K562 (cell line): Measurements from ENCODE around the gene GABARAP. TPM values are rescaled to one million over a fixed set of nuclear protein-coding genes. Genes with fewer than 3 reads are reported as not detected.

Experiments used
- BHLHE40 ChIP-seq: IDR thresholded peaks from 2 replicates; pipeline ENCODE4 v1.6.1; 2011; ENCODE audit warnings: low read length, improper control_type of control experiment
- BRF2 ChIP-seq: IDR thresholded peaks from 3 replicates; pipeline ENCODE4 v1.6.1; 2011; ENCODE audit warnings: borderline replicate concordance, mild to moderate bottlenecking; ENCODE audit not compliant: insufficient read length, insufficient read depth
- CBFB ChIP-seq: sonication (generic); formaldehyde crosslinking; IDR thresholded peaks from 2 replicates; pipeline ENCODE4 v1.4.0; 2020; ENCODE audit warnings: mild to moderate bottlenecking, missing genetic modification reagents
- CBX5 ChIP-seq: IDR thresholded peaks from 2 replicates; pipeline ENCODE4 v1.6.1; 2014; ENCODE audit warnings: low read depth, borderline replicate concordance
- CCAR2 ChIP-seq: fragments of 200-400 bp; formaldehyde crosslinking; IDR thresholded peaks from 2 replicates; pipeline ENCODE4 v1.6.1; 2017; ENCODE audit warnings: mild to moderate bottlenecking, low read depth, low read length
- CEBPB ChIP-seq: fragments of 450-650 bp; IDR thresholded peaks from 2 replicates; pipeline ENCODE4 v1.6.1; 2016; ENCODE audit warnings: missing genetic modification characterization, missing compliant biosample characterization
- CEBPG ChIP-seq, 3 experiments: fragments of 200-800 bp in 1 of 3; sonication (Bioruptor generic) in 1 of 3; sonication (generic) in 1 of 3; formaldehyde crosslinking in 1 of 3; IDR thresholded peaks in 2 of 3; conservative IDR thresholded peaks in 1 of 3; 2 replicates each; pipeline versions ENCODE4 v1.6.1 to v1.8.0; 2016 to 2022; ENCODE audit warnings: missing compliant biosample characterization in 2 of 3, missing genetic modification characterization in 2 of 3, mild to moderate bottlenecking in 1 of 3, missing genetic modification reagents in 1 of 3
- HNRNPH1 ChIP-seq: fragments of 200-400 bp; formaldehyde crosslinking; optimal IDR thresholded peaks from 2 replicates; pipeline ENCODE3; 2017; ENCODE audit warnings: low read depth, mild to moderate bottlenecking, low read length, moderate library complexity
- NRF1 ChIP-seq, 2 experiments: fragments of 450-650 bp; IDR thresholded peaks in 1 of 2; conservative IDR thresholded peaks in 1 of 2; 2 replicates each; pipeline ENCODE4 v1.6.1; 2014; ENCODE audit warnings: mild to moderate bottlenecking in 2 of 2
- PTTG1 ChIP-seq: fragments of 450-650 bp; IDR thresholded peaks from 2 replicates; pipeline ENCODE4 v1.6.1; 2016; ENCODE audit warnings: low read depth, mild to moderate bottlenecking, missing genetic modification characterization, missing compliant biosample characterization
- RBM34 ChIP-seq: fragments of 200-400 bp; formaldehyde crosslinking; IDR thresholded peaks from 2 replicates; pipeline ENCODE4 v1.6.1; 2018; ENCODE audit warnings: low read length, borderline replicate concordance; ENCODE audit not compliant: insufficient read depth
- ZEB2 ChIP-seq: fragments of 450-650 bp; IDR thresholded peaks from 2 replicates; pipeline ENCODE4 v1.6.1; 2016
- ZNF212 ChIP-seq: fragments of 450-650 bp; formaldehyde crosslinking; IDR thresholded peaks from 2 replicates; pipeline ENCODE4 v1.4.0; 2020; ENCODE audit warnings: mild to moderate bottlenecking
- ZNF263 ChIP-seq: sonication (generic); formaldehyde crosslinking; IDR thresholded peaks from 2 replicates; pipeline ENCODE4 v1.8.0; 2022; ENCODE audit warnings: mild to moderate bottlenecking, missing genetic modification reagents, borderline replicate concordance
- ZNF511 ChIP-seq: sonication (generic); formaldehyde crosslinking; IDR thresholded peaks from 2 replicates; pipeline ENCODE4 v1.8.0; 2022; ENCODE audit warnings: mild to moderate bottlenecking, missing genetic modification reagents
- ZNF589 ChIP-seq: fragments of 200-800 bp; sonication (Bioruptor generic); IDR thresholded peaks from 2 replicates; pipeline ENCODE4 v1.6.1; 2016; ENCODE audit warnings: low read depth, missing genetic modification characterization, missing compliant biosample characterization
- polyA plus RNA-seq, 8 experiments: library from polyadenylated mRNA; depleted of rRNA in 4 of 8; stranded (reverse) in 5 of 8; unstranded in 3 of 8; fragments of >200 nt; fragmentation: Nextera tagmentation in 2 of 8; fragmentation: Illumina TruSeq in 1 of 8; extraction: Ambion mirVana in 2 of 8; extraction: Trizol in 1 of 8; gene quantifications; 2 replicates each; pipeline versions ENCODE4 v1.2.1 to v1.2.3, GENCODE V29; 2011 to 2014; ENCODE audit warnings: inconsistent platforms in 1 of 8, missing spikeins in 1 of 8
- total RNA-seq, 7 experiments: library from RNA; depleted of rRNA in 6 of 7; stranded (reverse); fragments of >200 nt in 6 of 7; fragmentation: Illumina TruSeq in 2 of 7; extraction: Trizol in 2 of 7; gene quantifications; 2 replicates each; pipeline versions ENCODE4 v1.2.1 to v1.2.3, GENCODE V29; 2011 to 2021; ENCODE audit warnings: low replicate concordance in 1 of 7
- TF ChIP-seq, protein P1 (sequence below): IDR thresholded peaks from 2 replicates; pipeline ENCODE4 v1.6.1; 2012; ENCODE audit warnings: low read depth, low read length, improper control_type of control experiment, borderline replicate concordance
- TF ChIP-seq, protein P2 (sequence below), 2 experiments: fragments of 200-800 bp in 1 of 2; sonication (Bioruptor generic) in 1 of 2; sonication (generic) in 1 of 2; formaldehyde crosslinking in 1 of 2; IDR thresholded peaks in 1 of 2; conservative IDR thresholded peaks in 1 of 2; 2 replicates each; pipeline versions ENCODE4 v1.5.0 to v1.6.1; 2016 to 2020; ENCODE audit warnings: missing compliant biosample characterization in 1 of 2, missing genetic modification characterization in 1 of 2, missing genetic modification reagents in 1 of 2
- TF ChIP-seq, protein P3 (sequence below): fragments of 450-650 bp; IDR thresholded peaks from 2 replicates; pipeline ENCODE4 v1.7.0; 2016; ENCODE audit warnings: borderline replicate concordance

Gene GABARAP
- total and polyA plus RNA-seq, 9 of the 15 experiments (the other 6 are each of a cell fraction or from before 2014, with no cell fraction given), result 47.5 to 373 (median 152) TPM

DNA sequence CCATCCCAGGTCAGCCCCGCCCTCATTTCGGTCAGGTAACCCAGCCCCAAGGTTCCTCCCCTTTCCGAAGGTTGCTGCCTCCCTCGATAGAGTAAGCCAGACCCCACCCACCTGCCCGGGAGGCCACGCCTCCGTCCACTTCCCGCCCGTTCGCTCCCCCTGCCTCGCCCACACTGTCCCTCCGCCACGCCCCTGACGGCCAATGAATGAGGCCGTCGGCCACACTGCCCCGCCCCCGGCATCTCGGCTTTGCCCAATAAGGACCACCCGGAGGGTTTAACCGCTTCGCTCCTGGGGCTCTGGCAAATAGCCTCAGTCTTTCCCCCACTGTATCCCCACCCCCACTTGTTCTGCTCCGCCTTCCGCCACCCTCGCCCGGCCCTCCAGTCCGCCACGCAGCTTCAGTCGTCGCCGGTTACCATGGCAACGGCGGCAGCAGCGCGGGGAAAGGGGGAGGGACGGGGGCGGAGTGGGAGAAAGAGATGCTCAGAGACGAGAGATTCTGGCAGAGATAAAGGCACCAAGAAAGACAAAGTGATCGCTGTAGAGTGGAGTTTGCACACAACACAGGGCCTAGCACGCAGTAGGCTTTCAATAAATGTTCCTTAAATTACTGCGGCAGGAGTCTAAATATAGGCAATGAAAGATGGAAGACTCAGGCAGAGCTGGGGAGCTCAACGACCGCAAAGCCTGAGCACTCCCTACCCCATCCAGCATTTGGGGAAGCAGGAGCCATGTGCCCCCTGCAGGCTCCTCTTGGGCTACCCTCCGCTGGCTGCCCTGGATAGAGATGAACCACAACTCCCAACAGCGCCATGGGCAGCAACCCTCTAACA is 27.7 kb downstream of the GABARAP start (continued):
- TF ChIP-seq, protein P1, sequence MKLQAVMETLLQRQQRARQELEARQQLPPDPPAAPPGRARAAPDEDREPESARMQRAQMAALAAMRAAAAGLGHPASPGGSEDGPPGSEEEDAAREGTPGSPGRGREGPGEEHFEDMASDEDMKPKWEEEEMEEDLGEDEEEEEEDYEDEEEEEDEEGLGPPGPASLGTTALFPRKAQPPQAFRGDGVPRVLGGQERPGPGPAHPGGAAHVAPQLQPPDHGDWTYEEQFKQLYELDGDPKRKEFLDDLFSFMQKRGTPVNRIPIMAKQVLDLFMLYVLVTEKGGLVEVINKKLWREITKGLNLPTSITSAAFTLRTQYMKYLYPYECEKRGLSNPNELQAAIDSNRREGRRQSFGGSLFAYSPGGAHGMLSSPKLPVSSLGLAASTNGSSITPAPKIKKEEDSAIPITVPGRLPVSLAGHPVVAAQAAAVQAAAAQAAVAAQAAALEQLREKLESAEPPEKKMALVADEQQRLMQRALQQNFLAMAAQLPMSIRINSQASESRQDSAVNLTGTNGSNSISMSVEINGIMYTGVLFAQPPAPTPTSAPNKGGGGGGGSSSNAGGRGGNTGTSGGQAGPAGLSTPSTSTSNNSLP, result no peak
- TF ChIP-seq, protein P2, sequence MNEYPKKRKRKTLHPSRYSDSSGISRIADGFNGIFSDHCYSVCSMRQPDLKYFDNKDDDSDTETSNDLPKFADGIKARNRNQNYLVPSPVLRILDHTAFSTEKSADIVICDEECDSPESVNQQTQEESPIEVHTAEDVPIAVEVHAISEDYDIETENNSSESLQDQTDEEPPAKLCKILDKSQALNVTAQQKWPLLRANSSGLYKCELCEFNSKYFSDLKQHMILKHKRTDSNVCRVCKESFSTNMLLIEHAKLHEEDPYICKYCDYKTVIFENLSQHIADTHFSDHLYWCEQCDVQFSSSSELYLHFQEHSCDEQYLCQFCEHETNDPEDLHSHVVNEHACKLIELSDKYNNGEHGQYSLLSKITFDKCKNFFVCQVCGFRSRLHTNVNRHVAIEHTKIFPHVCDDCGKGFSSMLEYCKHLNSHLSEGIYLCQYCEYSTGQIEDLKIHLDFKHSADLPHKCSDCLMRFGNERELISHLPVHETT (CRISPR knock-in tag; conservative IDR thresholded peaks at IDR 0.05 in 1 of 2, IDR thresholded peaks at IDR 0.05 in 1 of 2), result no peak; a peak in 1 of 4 replicates
- TF ChIP-seq, protein P3, sequence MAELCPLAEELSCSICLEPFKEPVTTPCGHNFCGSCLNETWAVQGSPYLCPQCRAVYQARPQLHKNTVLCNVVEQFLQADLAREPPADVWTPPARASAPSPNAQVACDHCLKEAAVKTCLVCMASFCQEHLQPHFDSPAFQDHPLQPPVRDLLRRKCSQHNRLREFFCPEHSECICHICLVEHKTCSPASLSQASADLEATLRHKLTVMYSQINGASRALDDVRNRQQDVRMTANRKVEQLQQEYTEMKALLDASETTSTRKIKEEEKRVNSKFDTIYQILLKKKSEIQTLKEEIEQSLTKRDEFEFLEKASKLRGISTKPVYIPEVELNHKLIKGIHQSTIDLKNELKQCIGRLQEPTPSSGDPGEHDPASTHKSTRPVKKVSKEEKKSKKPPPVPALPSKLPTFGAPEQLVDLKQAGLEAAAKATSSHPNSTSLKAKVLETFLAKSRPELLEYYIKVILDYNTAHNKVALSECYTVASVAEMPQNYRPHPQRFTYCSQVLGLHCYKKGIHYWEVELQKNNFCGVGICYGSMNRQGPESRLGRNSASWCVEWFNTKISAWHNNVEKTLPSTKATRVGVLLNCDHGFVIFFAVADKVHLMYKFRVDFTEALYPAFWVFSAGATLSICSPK, result no peak
- TF ChIP-seq ZNF589 (CRISPR knock-in tag) (no peak), RBM34 (no peak), BHLHE40 (no peak), CEBPG (CRISPR knock-in tag; IDR thresholded peaks at IDR 0.05) (no peak), CEBPG (tag; conservative IDR thresholded peaks at IDR 0.05 in 1 of 2, IDR thresholded peaks at IDR 0.05 in 1 of 2) (0 out of 4 replicates have a peak, but pooled peaks of 1 of the 2 experiments have one; percentile 3), NRF1 (conservative IDR thresholded peaks at IDR 0.05 in 1 of 2, IDR thresholded peaks at IDR 0.05 in 1 of 2) (peak; percentile 28 to 31), CCAR2 (no peak), BRF2 (no peak), ZEB2 (no peak; the same call in 1 of the 2 replicates), CBX5 (no peak), ZNF212 (CRISPR knock-in tag) (no peak), ZNF511 (no peak), CEBPB (tag) (no peak), CBFB (CRISPR knock-in tag) (0 out of 2 replicates have a peak, but pooled peaks have one; percentile 27), PTTG1 (tag) (no peak), HNRNPH1 (no peak), ZNF263 (CRISPR knock-in tag) (no peak)
